HG03354 (cell line): ENCODE results near the gene ARAP2.

ENCODE experiments used
- ATAC-seq: cut with Tn5 transposase; IDR thresholded peaks from one replicate; pipeline ENCODE4 v1.9.1; 2021; ENCODE audit warnings: mild to moderate bottlenecking; ENCODE audit not compliant: unreplicated experiment, poor library complexity, severe bottlenecking

The ARAP2 gene, protein sequence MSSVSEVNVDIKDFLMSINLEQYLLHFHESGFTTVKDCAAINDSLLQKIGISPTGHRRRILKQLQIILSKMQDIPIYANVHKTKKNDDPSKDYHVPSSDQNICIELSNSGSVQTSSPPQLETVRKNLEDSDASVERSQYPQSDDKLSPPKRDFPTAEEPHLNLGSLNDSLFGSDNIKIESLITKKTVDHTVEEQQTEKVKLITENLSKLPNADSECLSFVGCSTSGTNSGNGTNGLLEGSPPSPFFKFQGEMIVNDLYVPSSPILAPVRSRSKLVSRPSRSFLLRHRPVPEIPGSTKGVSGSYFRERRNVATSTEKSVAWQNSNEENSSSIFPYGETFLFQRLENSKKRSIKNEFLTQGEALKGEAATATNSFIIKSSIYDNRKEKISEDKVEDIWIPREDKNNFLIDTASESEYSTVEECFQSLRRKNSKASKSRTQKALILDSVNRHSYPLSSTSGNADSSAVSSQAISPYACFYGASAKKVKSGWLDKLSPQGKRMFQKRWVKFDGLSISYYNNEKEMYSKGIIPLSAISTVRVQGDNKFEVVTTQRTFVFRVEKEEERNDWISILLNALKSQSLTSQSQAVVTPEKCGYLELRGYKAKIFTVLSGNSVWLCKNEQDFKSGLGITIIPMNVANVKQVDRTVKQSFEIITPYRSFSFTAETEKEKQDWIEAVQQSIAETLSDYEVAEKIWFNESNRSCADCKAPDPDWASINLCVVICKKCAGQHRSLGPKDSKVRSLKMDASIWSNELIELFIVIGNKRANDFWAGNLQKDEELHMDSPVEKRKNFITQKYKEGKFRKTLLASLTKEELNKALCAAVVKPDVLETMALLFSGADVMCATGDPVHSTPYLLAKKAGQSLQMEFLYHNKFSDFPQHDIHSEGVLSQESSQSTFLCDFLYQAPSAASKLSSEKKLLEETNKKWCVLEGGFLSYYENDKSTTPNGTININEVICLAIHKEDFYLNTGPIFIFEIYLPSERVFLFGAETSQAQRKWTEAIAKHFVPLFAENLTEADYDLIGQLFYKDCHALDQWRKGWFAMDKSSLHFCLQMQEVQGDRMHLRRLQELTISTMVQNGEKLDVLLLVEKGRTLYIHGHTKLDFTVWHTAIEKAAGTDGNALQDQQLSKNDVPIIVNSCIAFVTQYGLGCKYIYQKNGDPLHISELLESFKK (N-terminal part only)

DNA sequence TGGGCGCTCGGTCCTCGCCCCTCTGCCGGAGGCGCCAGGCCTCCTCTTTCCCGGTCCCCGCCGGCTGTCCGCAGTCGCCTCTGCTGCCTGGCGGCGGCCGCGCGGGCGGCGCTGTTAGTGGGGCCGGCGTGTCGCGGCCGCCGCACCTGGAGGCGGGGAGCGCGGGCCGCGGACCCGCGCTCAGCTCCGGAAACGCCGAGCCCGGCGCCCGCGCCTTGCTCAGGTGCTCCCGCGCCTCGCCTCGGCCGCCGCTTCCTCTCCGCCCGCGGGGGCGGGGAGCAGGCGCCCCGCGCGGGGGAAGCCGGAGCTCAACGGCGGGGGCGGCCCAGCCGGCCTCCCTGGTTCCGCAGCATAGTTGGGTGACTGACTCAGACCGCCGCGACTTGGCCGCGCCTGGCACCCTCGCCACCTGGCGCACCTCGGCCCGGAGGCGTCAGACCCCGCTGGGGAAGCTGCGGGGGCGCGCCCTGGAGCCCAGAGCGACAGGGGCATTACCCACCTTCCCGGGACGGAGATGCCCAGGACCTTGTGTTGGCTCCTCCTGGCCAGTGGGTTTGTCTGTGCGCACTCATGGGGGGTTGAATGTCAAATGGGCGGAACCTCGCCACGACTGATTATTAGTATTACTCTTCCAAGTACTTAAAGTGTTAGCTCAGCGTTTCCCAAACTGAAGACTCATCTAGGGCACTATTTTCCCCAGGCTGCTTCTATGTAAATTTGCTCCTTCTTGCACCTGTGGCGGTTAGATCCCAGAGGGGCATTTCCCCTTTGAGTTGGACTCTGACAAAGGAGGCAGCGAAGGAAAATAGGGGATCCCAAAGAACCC lies at the start of gene ARAP2:
Gene ARAP2, minus strand, starts transcription at position 258 of the 826 bp plus-strand sequence. CDS start 15,028 bp downstream, outside the sequence.
- peak; percentile 68 for ATAC-seq

DNA sequence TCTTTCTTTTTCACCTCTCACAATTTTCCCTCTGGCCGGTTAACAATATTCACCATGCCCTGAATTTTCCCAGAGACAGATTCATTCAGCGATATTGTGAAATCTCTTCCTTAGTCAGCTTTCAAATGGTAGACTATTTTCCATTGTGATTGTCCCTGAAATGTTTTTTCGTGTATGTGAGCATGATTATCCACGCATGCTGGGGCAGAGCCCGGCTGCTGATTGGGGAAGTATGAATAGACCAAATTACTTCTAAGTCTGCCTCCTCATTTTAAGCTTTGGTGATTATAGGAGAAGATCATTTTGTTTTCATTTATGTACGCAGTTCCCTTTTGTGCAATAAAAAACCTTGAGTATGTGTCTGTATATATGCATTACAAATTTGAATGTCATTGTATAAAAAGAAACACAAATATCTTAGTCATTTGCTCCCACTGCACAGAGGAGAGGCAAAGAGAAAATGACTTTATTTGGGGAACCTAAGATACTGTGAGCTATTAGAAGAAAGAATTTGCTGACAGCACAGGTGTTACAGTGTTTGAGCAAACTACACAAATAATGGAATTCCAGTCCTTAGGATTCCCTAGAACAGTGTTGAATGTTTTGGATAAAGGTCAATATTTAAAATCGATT lies 48.4 kb upstream of the ARAP2 start:
- ATAC-seq, result peak; percentile 44

DNA sequence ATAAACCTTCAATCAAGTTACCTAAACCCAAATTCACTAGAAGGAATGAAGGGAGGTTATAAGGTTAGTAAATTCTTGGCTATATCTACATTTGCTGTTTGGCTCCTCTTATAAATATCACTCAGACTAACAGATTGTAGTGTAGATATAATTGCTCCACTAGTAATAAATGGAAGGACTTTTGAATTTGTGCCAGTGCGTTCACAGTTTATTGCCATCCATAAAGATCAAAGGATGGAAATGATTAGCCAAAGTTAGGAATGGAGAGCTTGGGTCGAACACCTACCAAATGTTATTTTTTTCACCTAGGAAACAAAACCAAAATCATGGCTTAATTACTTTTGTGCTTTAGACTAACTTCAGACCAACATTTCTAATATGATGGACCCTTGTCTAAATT lies 46.3 kb upstream of the ARAP2 start:
- no peak for ATAC-seq

DNA sequence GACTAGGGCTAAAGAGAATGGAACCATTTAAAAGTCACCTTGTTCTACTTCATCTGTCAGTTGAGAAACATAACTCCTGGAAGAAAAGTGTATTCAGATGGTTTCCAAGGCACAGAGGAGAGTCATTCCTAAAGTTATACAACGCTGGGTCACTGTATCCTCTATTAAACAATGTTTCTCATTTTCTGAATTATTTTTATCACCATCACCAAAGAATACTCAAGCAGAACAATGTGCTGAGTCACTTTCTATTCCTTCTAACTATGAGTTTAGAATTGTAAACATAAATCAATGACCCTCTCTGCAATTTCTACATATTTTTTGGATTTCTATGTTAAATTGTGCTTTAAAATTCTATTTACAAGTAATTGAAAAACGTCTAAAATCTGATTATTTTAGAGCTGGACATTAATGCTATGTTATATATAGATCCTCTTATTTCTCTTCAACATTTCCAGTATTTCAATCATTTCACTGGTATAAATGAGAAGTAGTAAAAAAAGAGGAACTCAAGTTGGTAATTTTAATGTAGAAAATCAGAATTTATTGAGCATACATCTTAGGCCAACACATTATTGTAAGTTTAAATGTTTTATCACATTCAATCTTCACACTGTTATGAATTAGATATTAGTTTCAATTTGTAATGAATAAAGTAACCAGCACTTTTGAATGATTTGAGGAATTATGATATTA lies 44.6 kb upstream of the ARAP2 start:
- ATAC-seq, result no peak

DNA sequence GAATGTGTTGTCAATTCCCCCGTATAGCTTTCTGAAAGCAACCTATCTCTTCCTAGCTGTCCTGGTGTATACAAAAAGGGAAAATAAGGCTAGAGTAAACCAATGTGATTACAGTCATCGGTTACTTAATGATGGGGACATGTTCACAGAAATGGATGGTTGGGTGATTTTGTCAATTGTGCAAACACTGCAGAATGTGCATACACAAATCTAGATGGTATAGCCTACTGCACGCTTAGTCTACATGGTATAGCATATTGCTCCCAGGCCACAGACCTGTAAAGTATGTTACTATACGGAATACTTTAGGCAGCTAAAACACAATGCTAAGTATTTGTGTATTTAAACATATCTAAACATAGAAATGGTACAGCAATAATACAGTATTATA lies 42.2 kb upstream of the ARAP2 start:
- ATAC-seq, result peak; percentile 30

DNA sequence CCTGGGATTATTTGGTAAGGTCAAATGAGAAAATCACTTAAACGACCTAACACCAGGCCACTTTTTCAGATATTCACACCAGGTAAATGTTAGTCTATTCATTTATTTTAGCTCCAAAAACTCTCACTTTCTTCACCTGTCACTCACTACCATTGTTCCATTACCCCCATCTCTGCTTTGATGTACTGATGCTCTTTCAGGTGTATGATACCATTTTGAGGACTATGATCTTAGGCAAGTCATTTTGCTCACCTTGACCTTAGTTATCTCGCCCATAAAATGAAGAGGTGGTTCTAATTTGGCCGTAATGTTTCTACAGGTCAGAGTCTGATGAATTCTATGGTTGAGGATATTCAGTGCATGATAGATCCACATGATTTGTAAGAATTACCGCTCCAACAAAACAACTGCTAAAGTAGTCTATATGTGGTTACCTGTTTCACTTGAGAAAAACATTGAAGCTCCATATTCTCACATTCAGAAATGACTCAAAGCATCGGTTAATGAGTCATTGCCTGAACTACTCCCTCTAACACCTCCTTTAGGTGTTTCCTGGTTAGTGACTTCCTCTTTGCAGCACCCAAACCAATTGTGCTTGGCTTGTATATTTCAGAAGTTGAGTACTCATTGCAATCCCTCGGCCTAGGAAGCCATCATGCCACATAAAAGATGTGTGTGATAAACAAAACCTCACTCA lies 41.6 kb upstream of the ARAP2 start:
- peak; percentile 98 for ATAC-seq

DNA sequence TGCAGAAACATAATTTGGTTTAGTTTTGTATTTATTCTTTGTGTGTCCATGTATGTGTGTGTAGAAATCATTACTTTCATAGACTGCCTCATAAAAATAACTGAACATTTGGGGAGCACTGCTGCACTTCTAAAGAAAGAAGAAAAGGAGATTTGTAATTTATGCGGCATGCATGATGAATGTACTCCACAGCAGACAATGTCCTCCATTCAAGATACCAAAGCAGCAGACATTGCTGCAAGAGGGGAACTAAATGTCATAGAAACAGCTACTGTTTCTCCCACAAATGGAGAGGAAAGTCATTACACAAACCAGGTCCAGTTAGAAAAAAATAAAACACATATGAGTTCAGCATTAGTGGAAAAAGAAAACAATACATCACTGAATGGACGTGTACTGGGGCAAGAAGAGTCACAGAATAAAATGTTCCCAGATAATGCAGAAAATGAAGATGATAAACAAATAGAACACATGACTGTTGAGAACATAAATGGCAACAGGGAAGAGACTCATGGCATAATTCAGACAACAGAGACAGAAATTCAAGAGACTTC lies 39.7 kb upstream of the ARAP2 start:
- ATAC-seq, result no peak

DNA sequence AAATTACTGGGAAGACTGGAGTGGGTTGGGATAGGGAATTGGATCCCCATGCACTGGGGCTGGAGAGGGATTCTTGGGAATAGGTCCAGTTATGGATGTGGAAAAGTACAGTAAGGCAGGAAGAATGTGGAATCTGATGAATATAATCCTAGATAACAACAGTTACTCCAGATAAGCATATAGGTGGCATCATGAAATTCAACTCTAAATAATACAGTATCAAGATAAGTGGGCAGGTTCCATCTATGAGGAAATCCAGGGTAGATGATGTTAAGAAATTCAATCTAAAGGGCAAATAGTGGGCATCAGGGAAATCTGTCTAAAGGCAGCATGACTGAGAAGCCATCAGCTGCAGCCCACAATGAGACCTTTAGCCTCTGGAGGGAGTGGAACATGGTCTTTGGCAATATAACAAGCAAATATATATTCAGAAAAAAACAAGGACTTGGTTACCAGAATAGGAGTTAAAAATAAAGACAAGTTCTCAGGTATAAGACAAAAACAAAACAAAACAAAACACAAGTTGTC lies 38.3 kb upstream of the ARAP2 start:
- ATAC-seq, result no peak

DNA sequence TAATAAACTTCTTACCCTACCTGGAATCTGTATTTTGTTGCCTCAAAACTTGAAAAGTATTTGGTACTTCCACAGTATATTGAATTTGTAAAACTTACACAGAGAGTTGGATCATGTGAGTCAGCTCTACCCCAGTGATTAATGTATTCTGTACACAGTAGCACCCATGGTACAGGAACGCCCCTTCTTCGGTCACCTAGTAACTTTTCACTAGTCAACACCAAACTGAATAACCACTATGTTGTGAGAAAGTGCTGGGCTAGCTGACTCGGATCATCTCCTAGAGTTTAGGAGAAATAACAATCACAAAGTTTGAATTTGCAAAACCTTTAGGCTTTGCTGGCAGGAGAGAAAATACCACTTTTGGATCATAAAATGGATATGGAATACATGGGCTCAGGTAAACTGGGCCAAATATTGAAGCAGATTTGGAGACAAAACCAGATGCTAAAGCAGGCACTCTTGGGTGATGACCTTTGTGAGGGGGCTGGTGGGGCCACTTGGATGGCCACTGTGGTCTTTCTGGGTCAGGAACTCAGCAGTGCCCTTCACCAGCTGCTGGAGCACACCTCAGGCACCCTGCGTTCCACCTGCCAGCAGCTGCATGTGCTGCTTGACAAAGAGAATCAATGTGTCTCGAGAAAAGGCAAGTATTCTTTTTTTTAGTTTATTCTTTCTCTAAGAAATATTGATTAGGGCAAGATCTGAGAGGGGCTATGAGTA lies 37.2 kb upstream of the ARAP2 start, which contains the start of gene DTHD1:
Gene DTHD1, plus strand, starts transcription at position 233 of the 723 bp plus-strand sequence. Its CDS starts 143 bp downstream, at position 376.
- ATAC-seq, result no peak

DNA sequence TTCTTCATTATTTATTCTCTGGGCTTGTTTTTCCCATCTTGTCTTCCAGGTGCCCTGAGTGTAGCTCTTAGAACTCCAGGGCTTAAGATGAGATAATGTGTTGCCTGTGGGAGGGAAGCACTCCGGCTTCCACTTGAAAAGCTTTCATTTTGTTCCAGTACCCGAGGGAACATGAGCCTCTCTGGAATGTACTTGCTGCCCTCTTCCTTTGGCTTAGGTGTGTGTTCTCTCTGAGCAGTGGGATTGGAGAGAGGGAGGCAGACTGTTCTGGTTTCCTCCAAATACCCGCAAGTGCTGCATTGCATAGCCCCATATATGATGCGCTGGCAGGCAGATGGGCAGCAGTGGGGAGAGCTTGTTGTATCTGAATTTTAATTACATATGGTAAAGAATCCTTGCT lies 36.2 kb upstream of the ARAP2 start:
- no peak for ATAC-seq

DNA sequence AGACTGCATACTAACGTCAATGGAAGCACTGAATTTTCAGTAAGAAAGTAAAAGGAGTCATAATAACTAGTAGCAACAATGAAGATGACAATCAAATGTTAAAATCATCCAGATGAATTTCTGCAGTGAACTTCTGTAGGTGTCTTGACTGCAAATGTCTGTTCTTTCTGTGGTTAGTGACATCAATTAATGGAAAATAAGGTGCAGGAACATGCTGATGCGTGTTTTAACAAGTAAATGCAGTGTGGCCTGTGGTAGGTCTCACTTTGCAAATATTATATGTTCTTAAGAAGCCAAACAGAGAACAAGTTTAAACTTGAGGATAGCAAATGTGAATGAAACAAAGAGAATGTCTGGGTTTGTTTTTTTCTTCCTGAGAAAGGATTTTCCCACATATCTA lies 34.5 kb upstream of the ARAP2 start:
- ATAC-seq, result no peak

DNA sequence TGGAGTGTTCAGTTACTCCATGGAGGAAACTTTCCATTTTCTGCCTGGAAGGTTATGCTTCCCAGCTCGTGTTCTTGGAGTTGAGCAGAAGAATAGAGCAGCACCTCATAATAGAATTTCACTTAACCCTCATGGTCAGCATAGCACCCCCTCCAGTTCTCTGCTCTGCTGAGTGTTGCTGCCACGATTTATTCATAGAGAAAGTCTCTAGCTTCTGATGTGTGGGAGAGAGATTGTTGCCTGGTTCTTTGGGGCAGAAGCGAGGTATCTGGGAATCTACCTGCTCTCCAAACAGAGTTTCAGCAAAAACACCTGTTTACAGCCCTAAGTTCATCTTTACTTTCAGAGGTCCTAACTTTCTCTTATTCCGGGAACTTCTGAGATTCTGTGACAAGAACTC lies 33.2 kb upstream of the ARAP2 start:
- ATAC-seq, result no peak

DNA sequence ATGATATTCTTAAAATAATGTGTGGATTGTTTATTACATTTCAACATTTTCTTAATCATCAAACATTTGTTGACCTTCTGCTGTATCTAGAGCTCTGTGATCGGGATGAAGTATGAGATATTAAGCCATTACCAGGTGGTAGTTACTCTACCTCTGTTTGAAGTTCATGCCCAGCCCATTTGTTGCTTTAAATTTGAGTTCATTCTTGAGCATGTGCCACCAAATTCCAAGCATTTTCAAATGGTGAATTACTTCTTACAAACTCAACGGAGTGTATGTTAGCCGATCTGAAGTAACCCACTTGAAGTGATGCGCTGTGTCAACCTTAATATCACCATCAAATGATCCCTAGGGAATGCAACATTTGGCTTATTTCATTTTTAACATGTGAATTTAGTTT lies 29.8 kb upstream of the ARAP2 start:
- no peak for ATAC-seq

DNA sequence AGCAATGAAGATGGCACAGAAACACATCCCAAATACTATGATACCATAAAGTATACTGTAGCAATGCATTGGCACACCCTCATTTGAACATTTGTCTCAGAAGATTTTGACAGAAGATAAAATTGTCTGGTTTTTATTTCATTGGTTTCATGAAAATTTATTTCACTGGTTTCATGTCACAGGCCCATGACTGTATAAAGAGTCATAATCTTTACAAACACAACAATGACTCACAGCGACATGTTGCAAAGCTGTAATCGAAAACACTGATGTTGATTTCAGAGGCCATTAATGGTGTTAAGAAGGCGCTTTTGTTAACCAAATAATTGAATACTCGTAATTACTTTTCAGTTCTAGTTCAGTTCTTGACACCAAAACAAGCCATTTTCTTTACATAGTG lies 29.0 kb upstream of the ARAP2 start:
- ATAC-seq, result no peak

DNA sequence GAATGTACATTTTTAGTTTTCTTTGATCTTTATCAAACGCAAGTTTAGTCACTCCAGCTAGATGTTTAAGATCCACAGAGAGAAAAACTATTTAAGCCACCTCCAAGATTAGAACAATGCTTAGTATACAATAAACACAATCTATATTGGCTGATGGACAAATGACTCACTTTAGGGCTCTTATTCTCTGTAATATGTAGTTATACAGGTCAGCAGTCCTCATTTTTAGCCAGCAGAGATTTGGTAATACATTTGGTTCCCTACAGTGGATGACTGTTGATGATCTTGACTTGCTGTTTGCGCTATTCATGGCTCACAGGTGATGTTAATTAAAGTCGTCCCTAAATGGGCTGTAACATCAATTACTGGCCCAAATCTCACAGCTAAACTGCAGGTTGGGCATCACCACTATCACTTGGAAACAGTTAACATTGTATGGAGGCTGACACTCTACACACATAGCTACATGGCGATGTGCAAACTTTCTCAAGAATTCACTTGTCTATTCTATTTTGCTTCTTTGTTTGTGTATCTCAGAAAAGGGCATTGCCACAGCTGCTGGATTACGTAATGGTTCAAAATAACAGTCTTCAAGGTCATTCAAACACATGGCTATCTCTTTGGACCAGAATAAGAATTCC lies 25.3 kb upstream of the ARAP2 start:
- no peak for ATAC-seq

DNA sequence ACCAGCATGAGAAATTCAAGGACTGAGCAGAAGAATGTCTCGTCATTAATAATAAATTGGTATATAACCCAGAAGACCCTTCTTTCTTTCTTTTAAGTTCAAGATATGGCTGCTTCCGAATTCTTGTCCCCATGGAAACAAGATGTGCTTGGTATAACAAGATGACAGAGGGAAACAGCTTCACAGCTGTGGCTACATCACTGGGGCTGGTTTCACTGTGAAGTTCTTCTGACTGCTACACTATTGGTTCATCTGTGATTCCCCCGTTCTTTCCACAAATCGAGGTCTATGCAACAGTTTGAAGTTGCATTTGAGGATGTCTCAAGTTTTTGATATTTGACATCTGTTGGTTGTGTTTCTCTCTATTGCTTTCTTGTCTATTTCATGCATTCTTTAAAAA lies 24.8 kb upstream of the ARAP2 start:
- ATAC-seq, result peak; percentile 73
